Measurements from ENCODE around the gene POP7.
"Not testable (repeated sequence)": the region's sequence is repeated elsewhere in the genome, so short reads cannot be mapped to it uniquely, and the experiment has no call there.

POP7 gene

GRCh38 chr7:100723732-100724275, 17.9 kb downstream of the POP7 start:
- DNase-seq (ENCODE audit: low read depth in 4 of 4, low spot score in 1 of 4), result no peak

- not testable (repeated sequence) for DNase-seq (ENCODE audit: low read depth in 4 of 4, low spot score in 1 of 4)
These were observed 18.4 kb downstream of the POP7 start for GRCh38 chr7:100724364-100724763.

GRCh38 chr7:100726996-100727761, 21.3 kb downstream of the POP7 start:
- DNase-seq (ENCODE audit: low read depth in 4 of 4, low spot score in 1 of 4), result no peak

GRCh38 chr7:100728196-100728595, 22.3 kb downstream of the POP7 start:
- no peak for DNase-seq (ENCODE audit: low read depth in 4 of 4, low spot score in 1 of 4)

GRCh38 chr7:100730136-100730800, 24.3 kb downstream of the POP7 start:
- no peak for DNase-seq (ENCODE audit: low read depth in 4 of 4, low spot score in 1 of 4)

GRCh38 chr7:100731937-100732636, 26.2 kb downstream of the POP7 start:
- DNase-seq (ENCODE audit: low read depth in 4 of 4, low spot score in 1 of 4), result no peak

GRCh38 chr7:100735730-100736129, 29.8 kb downstream of the POP7 start:
- no peak for DNase-seq (ENCODE audit: low read depth in 4 of 4, low spot score in 1 of 4)

GRCh38 chr7:100736671-100737070, 30.8 kb downstream of the POP7 start:
- DNase-seq (ENCODE audit: low read depth in 4 of 4, low spot score in 1 of 4), result no peak

GRCh38 chr7:100739934-100740333, 34.0 kb downstream of the POP7 start:
- no peak for DNase-seq (ENCODE audit: low read depth in 4 of 4, low spot score in 1 of 4)

GRCh38 chr7:100744605-100745004, 38.7 kb downstream of the POP7 start:
- no peak for DNase-seq (ENCODE audit: low read depth in 4 of 4, low spot score in 1 of 4)

- DNase-seq (ENCODE audit: low read depth in 4 of 4, low spot score in 1 of 4), result no peak
These were observed 39.3 kb downstream of the POP7 start for GRCh38 chr7:100745184-100745583.

- DNase-seq (ENCODE audit: low read depth in 4 of 4, low spot score in 1 of 4), result no peak
These were observed 47.1 kb downstream of the POP7 start for GRCh38 chr7:100752994-100753393.

GRCh38 chr7:100753750-100754149, 47.8 kb downstream of the POP7 start:
- no peak for DNase-seq (ENCODE audit: low read depth in 4 of 4, low spot score in 1 of 4)

All from stimulated activated CD4-positive, alpha-beta T cell treated with anti-CD3 and anti-CD28 coated beads, Interleukin-1b, Interleukin-23, amount 100 ng/mL, for 24 hours (primary cell).